GM12873 (cell line): Measurements from ENCODE around the gene CBX2.

Experiments
- TF ChIP-seq, protein P1 (sequence below): IDR thresholded peaks from 2 replicates; pipeline ENCODE4 v1.5.1; 2012; ENCODE audit warnings: low read depth, mild to moderate bottlenecking, moderate library complexity, low read length, control low read depth; ENCODE audit not compliant: insufficient read depth; ENCODE audit errors: missing control alignments

Gene CBX2

DNA sequence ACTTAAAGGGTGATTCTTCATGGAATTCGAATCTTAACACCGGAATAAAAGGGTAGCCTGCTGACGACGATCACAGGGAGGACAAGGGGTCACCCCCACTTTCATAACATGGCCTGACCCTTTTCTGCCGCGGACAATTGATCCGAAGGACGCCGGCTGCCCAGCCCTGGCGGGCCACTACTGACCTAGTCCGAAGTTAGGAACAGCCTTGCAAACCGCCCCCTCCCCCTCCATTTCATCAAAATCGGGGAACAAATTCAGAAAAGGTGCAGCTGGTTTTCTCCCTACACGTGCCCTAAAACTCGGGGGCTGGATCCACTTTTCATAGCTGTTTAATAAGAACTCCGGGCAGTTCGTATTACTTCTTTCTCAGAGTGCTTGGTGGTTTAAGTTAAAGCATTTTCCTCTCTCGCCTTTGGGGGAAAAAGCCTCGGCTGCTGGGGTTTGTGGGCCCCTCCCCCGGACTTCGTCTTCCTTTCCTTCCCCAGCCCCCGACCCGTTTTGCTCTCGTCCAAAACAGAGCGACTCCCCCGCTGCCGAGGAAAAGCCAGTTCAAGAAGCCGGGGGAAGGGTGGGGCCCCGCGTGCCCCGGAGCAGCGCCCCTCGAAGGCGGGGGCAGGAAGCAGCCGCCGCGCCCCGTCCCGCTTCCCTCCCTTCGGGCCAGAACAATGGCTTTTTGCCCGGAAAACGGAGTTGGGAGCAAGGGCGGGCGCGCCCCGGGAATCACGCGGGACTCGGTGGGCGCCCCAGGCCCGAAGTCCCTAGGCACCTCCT is 641 bp upstream of the CBX2 start:
- TF ChIP-seq, protein P1, sequence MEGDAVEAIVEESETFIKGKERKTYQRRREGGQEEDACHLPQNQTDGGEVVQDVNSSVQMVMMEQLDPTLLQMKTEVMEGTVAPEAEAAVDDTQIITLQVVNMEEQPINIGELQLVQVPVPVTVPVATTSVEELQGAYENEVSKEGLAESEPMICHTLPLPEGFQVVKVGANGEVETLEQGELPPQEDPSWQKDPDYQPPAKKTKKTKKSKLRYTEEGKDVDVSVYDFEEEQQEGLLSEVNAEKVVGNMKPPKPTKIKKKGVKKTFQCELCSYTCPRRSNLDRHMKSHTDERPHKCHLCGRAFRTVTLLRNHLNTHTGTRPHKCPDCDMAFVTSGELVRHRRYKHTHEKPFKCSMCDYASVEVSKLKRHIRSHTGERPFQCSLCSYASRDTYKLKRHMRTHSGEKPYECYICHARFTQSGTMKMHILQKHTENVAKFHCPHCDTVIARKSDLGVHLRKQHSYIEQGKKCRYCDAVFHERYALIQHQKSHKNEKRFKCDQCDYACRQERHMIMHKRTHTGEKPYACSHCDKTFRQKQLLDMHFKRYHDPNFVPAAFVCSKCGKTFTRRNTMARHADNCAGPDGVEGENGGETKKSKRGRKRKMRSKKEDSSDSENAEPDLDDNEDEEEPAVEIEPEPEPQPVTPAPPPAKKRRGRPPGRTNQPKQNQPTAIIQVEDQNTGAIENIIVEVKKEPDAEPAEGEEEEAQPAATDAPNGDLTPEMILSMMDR, result peak; percentile 28

DNA sequence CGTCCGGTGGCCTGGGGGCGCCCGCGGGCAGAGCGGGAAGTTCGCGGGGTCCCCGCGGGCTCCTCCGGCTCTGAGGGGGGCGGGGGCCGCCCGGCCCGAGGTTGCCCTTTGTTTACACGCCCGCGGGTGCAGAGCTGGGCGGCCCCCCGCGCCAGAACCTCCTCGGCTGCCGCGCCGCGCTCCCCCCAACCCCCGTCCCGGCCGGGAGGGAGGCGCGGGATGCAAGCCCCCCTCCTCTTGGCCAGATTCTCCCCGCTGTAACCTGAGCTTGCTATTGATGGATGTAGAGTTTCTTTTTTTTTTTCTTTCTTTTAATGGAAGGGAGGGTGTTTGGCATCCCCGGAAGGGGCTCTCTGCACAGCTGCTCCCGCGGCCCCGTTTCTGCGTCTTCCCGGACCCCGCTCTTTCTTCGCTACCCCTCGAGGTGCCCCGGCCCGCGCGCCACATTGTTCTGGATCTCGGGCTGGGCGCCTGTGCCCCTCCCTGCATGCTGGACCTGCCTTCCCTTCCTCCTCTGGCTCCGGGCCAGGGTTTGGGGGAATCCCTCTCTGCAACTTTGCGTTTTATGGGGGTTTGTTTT is 646 bp downstream of the CBX2 start:
- TF ChIP-seq, protein P1, result no peak

DNA sequence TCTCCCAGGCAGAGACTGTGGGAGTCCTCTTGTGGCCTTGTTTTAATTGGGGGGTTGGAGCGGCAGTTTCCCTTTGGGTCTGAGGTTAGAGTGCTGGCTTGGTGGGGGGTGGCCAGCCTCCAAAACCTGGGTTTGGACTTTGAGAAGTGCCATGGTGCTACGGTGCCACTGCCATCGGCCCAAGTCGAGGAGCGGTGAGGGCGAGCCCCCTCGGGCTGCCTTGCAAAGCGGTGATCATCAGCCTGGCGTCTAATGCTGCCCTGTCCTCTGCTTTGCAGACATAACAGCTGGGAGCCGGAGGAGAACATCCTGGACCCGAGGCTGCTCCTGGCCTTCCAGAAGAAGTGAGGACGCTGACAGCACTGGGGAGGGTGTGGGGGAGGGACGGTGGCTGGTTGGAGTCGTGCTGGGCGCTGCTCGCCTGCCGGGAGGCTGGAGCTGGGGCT is 1.2 kb downstream of the CBX2 start:
- TF ChIP-seq, protein P1, result no peak

DNA sequence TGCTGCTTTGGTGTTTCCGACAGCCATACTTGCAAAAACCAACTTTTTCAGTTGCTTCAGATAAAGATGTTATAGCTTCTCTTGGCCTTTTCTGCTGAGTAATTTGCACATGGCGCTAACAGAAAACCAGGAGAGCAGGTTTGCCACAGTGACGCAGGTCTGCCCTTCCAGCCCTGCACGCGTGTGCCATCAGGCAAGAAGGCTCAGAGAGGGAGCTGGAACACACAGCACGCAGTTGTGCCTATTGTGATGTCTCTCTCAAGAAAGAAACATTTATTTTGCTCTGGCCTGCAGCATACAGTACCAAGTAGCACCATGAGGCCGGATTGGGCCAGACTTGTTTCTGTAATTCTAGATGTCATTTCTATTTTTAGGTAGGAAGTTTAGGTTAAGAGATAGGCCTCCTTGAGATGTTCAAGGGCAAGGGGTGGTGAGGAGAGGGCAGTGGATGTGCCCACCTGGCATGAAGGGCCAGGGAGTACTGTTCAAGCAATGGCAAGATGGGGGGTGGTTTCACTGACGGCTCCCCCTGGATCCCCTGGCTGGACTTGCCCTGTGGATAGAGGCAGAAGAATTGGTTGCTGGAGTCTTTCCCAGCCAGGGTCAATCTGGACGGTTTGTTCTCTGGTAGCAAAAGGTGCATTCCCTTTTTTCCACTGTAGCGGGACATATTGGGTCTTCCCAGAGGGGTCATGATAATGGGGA is 1.9 kb downstream of the CBX2 start:
- TF ChIP-seq, protein P1, result no peak

DNA sequence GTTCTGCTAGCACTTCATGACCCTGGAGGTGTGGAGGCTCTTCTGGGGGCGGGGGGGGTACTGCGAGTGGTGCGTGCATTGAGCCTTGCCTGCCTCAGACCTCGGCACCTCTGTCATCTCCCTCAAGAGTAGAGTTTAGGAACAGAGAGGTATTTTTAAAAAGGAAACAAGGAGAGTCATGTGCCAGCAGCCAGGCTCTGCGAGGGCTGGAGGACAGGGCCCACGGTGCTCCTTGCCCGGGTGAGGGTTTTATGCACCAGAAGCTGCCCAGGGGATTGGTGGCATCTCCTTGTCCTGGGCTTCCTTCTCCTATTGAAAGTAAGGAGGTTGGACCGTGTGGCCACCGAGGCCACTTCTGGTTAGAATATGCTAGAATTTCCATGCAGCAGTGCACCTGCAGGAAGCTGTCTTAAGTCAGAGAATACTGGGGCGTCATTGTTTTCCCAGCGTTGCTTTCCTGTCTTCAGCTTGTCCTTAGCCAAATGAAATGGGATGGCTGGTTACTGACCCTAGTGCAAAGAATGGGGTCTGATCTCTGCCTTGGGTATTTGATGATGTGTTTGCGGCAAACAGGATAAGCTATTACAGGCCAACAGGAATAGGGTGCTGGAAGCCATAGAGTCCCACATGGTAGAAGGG is 3.2 kb downstream of the CBX2 start:
- TF ChIP-seq, protein P1, result no peak

DNA sequence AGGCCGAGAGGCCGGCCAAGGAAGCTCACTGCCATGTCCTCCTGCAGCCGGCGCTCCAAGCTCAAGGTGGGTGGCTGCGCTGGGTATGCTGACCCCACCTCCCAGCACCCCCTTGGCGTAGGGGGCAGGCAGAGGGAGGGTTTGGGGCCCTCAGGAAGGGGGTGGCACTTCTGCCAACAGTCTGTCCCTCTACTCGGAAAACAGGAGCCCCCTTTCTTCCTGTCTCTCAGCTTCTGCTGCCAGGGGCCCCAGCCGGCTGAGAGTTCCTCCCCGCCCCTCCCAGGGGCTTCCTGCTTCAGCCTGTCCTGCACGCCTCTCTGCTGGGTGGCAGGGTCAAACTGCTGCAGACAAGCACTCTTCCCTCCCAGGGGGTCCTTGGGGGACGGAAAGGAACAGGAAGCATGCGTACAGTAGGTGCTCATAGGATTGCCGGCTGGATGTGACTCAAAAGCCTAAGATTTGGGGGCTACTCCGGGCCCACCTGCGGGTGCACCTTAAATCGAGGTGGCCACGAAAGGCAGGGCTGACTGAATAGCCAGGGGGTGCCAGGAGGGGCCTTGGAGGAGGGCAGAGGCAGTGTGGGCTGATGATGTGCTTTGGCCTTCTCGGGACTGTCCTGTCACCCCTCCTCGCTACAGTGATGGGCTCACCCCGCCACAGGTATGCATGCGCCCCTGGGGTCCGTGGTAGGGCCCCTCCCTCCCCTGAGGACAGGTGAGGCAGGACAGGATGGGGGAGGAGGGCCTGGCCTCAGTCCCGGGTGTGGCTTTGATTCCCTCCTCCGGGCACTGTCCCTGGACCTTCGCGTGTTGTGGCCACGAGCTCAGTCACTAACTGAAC is 4.0 kb downstream of the CBX2 start:
- TF ChIP-seq, protein P1, result no peak
